ENCODE data around the gene COMMD9. TPM values are rescaled to one million over a fixed set of nuclear protein-coding genes. Genes with fewer than 3 reads are reported as not detected.

COMMD9 gene
- total and polyA plus RNA-seq, 2 of the 8 experiments (the other 6 are each of a cell fraction or from before 2014, with no cell fraction given): 42.5 to 49.1 TPM

- Histone ChIP-seq H3K27ac (ENCODE audit: low read depth, low read length) (no peak overlapping the region), H2AK5ac (ENCODE audit: low read depth, low read length) (no peak overlapping the region), H3K79me2 (ENCODE audit: control insufficient read depth in 1 of 2, insufficient read depth in 2 of 2, low read length in 2 of 2) (no peaks in the 10 kb centered on the region), H3K4me3 (ENCODE audit: extremely low read depth in 1 of 4, insufficient read depth in 2 of 4, low read depth in 3 of 4, low read length in 4 of 4) (no peak overlapping the region), H3K23ac (ENCODE audit: insufficient read length) (no peak overlapping the region), H2BK12ac (ENCODE audit: low read depth, low read length) (no peak overlapping the region), H3K14ac (ENCODE audit: insufficient read length) (no peak overlapping the region), H4K8ac (ENCODE audit: extremely low read depth, insufficient read depth, low read length) (no peak overlapping the region), H2BK20ac (ENCODE audit: low read length) (no peak overlapping the region), H4K91ac (replicated peaks; ENCODE audit: insufficient read length, low read length) (no peak overlapping the region), H3K4me2 (ENCODE audit: insufficient read depth in 1 of 2, low read depth in 2 of 2, low read length in 2 of 2) (no peak overlapping the region), H3K4me1 (replicated peaks in 1 of 4; ENCODE audit: control insufficient read depth in 3 of 4, insufficient read depth in 4 of 4, low read length in 3 of 4) (no peaks in the 10 kb centered on the region), H3K23me2 (ENCODE audit: low read depth, low read length) (no peaks in the 10 kb centered on the region), H4K20me1 (replicated peaks in 1 of 2; ENCODE audit: control insufficient read depth in 1 of 2, insufficient read depth in 2 of 2, low read length in 2 of 2) (no peaks in the 10 kb centered on the region), H3K56ac (replicated peaks; ENCODE audit: insufficient read length, low read depth, low read length) (no peak overlapping the region), H2BK120ac (replicated peaks; ENCODE audit: low read depth, low read length) (no peak overlapping the region), H2BK15ac (ENCODE audit: low read length) (no peak overlapping the region), H2AFZ (ENCODE audit: low read length) (no peak overlapping the region), H3K4ac (replicated peaks; ENCODE audit: insufficient read length, low read depth, low read length) (no peak overlapping the region), H3K9me3 (ENCODE audit: insufficient read depth in 2 of 2, low read depth in 1 of 2, low read length in 1 of 2) (peaks cover 0 to 6% of the 10 kb centered on the region in 2 experiments; a peak in 1 of 4 replicates), H3K9ac (replicated peaks in 1 of 4; ENCODE audit: extremely low read depth in 1 of 4, low read depth in 3 of 4, low read length in 3 of 4) (no peak overlapping the region), H3K27me3 (replicated peaks in 1 of 4; ENCODE audit: control insufficient read depth in 3 of 4, extremely low read depth in 1 of 4, insufficient read depth in 3 of 4, low read length in 3 of 4) (no peaks in the 10 kb centered on the region), H3K18ac (ENCODE audit: extremely low read depth, low read length) (no peak overlapping the region), H4K5ac (ENCODE audit: insufficient read length, low read depth, low read length) (no peak overlapping the region), H3K36me3 (ENCODE audit: control insufficient read depth in 2 of 4, insufficient read depth in 4 of 4, low read length in 3 of 4) (no peaks in the 10 kb centered on the region), H3K79me1 (ENCODE audit: low read depth, low read length) (no peaks in the 10 kb centered on the region), H2BK5ac (ENCODE audit: low read depth, low read length) (no peak overlapping the region)
- ChIA-PET POLR2A (ENCODE audit: partially characterized antibody) (no interaction called here), CTCF (ENCODE audit: partially characterized antibody) (interaction anchor here (0.6 to 4.1 kb wide), 10 partner anchors 9 to 644 kb away, joined by 3 to 25 read pairs (median 4); no protein-coding TSS in a partner anchor)
- whole genome bisulfite sequencing, 2 experiments (ENCODE audit: extremely low coverage in 1 of 2, insufficient coverage in 1 of 2, insufficient read length in 1 of 2, insufficient replicate concordance in 2 of 2, low coverage in 1 of 2, low lambda C conversion rate in 2 of 2, missing lambda C conversion rate in 1 of 2): 88% methylated on average over 4 of the region's 4 CpGs; no CpG with 5 or more reads in 1 of the 2 experiments
- FAIRE-seq (no peak), DNase-seq (ENCODE audit: low read depth in 1 of 2, low spot score in 2 of 2) (no peak)
- TF ChIP-seq USF2 (IDR thresholded peaks at IDR 0.05; ENCODE audit: low read length): no peak
- TF ChIP-seq NANOG (IDR thresholded peaks at IDR 0.05; ENCODE audit: insufficient read depth, low read depth, low read length, poor library complexity, severe bottlenecking): no peak
- no peak for TF ChIP-seq JUND (IDR thresholded peaks at IDR 0.05; ENCODE audit: low read length)
- no peak for TF ChIP-seq GTF2F1 (IDR thresholded peaks at IDR 0.05; ENCODE audit: borderline replicate concordance, low read depth, low read length)
- TF ChIP-seq CTBP2 (IDR thresholded peaks at IDR 0.05; ENCODE audit: borderline replicate concordance, insufficient read depth, insufficient read length, low read length): no peak
- no peak for TF ChIP-seq SUZ12 (IDR thresholded peaks at IDR 0.05; ENCODE audit: low read length)
- no peak for TF ChIP-seq ATF2 (IDR thresholded peaks at IDR 0.05; ENCODE audit: low read length)
- no peak for TF ChIP-seq SIX5 (IDR thresholded peaks at IDR 0.05; ENCODE audit: low read depth, low read length)
- no peak for TF ChIP-seq KDM5A (IDR thresholded peaks at IDR 0.05; ENCODE audit: low read length)
- TF ChIP-seq E2F6 (IDR thresholded peaks at IDR 0.05): no peak
- TF ChIP-seq JUN (IDR thresholded peaks at IDR 0.05; ENCODE audit: low read depth, low read length): no peak
Measured at GRCh38 chr11:36248436-36248835, 40.8 kb downstream of the COMMD9 start.

Measured in H1 (cell line).